NCI-H748 treated with DMSO at 0.1 percent for 48 hours (cell line): ENCODE measurements around the gene SLC27A1.
"Not testable (repeated sequence)": the region's sequence is repeated elsewhere in the genome, so short reads cannot be mapped to it uniquely, and the experiment has no call there.

Experiments used
- DNase-seq: peaks from one replicate; lab custom pipeline; 2025; lab: John Stamatoyannopoulos, UW

SLC27A1 gene

GRCh38 chr19:17511724-17512573, 41.6 kb downstream of the SLC27A1 start:
- DNase-seq, result peak; percentile 6

DNA sequence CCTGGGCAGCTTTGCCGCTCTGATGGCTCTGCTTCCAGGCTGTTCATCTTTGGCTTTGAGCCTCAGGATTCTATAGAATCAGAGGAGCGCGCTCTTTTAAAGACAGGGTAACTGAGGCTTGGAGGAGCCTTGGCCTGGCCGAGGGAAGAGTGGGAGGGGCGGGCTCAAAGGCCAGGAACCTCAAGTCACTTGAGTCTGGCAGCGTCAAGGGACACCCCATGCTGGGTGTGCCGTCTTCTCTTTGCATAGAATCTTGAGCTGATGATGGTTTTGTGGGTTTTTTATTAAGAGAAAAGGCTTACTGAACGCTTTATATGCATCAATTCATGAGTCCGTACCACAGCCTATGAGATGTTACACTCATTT, 42.2 kb downstream of the SLC27A1 start:
- no peak for DNase-seq

GRCh38 chr19:17515408-17516149, 45.3 kb downstream of the SLC27A1 start:
- DNase-seq, result no peak

GRCh38 chr19:17517898-17518297, 47.6 kb downstream of the SLC27A1 start:
- no peak for DNase-seq

DNA sequence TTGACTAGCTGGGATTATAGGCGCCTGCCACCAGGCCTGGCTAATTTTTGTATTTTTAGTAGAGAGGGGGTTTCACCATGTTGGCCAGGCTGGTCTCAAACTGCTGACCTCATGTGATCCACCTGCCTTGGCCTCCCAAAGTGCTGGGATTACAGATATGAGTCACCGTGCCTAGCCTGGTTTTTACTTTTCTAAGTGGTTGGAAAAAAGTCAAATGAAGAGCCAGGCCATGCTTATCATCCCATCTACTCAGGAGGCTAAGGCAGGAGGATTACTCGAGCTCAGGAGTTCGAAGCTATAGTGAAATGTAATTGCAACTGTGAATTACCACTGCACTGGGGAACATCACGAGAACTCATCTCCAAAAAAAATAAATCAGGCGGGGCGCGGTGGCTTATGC, 48.3 kb downstream of the SLC27A1 start:
- DNase-seq, result not testable (repeated sequence)

GRCh38 chr19:17519967-17520366, 49.6 kb downstream of the SLC27A1 start:
- DNase-seq, result no peak

DNA sequence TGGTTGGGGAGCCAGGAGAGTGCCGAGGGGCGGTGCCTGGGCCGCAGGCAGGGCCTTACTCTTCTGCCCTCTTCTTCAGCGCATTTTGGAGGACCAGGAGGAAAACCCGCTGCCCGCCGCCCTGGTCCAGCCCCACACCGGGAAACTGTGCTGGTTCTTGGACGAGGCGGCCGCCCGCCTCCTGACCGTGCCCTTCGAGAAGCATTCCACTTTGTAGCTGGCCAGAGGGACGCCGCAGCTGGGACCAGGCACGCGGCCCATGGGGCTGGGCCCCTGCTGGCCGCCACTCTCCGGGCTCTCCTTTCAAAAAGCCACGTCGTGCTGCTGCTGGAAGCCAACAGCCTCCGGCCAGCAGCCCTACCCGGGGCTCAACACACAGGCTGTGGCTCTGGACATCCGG, 50.5 kb downstream of the SLC27A1 start:
- DNase-seq, result no peak

- no peak for DNase-seq
Measured at GRCh38 chr19:17522988-17523872, 52.9 kb downstream of the SLC27A1 start.

DNA sequence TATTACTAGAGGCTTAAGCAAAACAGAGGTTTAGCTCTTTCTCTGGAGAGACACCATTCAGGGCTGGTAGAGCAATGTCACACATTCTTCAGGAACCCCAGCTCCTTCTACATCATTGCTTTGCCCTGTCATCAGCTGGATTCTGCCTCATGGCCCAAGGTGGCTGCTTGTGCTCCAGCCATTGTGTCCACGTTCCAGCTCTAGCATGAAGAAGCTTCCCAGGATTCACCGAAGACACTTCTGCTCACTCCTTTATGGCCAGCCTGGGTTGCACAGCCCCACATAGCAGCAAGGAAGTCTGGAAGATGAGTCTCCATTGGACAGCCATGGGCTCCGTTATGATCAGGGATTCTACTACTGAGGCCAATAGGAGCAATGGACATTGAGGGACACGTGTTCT, 54.3 kb downstream of the SLC27A1 start:
- DNase-seq, result no peak

DNA sequence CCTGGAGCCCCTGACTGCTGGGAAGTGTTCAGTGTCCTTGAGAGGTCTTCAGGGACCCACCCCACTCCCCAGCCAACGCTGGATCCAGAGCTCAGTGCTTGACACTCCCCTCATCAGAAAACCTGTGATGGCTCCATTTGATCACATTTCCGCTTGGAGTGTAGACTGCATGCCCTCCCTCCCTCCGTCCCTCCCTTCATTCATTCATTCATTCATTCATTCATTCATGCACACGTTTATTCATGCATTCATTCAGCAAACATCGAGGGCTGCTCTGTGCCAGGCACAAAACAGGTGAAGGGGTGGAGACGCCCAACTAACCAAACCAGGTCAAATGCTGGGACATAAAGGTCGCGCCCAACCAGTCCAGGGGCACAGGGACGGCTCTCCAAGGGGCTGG, 54.8 kb downstream of the SLC27A1 start:
- no peak for DNase-seq

GRCh38 chr19:17526922-17527321, 56.6 kb downstream of the SLC27A1 start:
- no peak for DNase-seq

DNA sequence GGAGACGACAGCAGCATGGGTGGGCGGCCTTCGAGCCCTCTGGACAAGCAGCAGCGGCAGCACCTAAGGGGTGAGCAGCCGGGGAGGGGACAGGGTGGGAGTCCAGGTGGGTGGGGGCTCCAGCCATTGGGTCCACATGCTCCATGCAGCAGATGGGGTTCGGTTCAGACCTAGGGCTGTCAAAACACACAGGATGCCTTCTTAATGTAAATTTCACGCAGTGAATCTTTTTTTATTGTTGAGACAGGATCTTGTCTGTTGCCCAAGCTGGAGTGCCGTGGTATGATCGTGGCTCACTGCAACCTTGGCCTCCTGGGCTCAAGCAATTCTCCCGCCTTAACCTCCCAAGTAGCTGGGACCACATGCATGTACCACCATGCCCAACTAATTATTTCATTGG, 57.0 kb downstream of the SLC27A1 start:
- no peak for DNase-seq

DNA sequence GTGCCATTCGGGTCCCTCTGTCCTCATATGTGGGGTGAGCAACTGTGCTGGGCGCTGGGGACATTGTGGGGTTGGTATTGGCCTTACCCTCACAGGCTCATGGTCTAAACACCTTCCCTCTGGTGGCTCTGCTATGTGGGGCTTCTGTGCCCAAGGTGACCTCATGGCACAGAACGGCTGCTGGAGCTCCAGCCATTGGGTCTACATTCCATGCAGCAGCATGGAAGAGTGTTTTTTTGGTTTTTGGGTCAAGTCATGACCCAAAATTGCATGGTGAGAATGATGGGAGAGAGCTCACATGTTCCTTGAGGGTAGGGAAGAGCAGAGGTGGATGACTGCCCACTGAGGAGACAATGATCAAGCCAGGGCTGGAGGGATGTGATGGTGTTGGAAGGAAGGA, 58.3 kb downstream of the SLC27A1 start:
- DNase-seq, result no peak

DNA sequence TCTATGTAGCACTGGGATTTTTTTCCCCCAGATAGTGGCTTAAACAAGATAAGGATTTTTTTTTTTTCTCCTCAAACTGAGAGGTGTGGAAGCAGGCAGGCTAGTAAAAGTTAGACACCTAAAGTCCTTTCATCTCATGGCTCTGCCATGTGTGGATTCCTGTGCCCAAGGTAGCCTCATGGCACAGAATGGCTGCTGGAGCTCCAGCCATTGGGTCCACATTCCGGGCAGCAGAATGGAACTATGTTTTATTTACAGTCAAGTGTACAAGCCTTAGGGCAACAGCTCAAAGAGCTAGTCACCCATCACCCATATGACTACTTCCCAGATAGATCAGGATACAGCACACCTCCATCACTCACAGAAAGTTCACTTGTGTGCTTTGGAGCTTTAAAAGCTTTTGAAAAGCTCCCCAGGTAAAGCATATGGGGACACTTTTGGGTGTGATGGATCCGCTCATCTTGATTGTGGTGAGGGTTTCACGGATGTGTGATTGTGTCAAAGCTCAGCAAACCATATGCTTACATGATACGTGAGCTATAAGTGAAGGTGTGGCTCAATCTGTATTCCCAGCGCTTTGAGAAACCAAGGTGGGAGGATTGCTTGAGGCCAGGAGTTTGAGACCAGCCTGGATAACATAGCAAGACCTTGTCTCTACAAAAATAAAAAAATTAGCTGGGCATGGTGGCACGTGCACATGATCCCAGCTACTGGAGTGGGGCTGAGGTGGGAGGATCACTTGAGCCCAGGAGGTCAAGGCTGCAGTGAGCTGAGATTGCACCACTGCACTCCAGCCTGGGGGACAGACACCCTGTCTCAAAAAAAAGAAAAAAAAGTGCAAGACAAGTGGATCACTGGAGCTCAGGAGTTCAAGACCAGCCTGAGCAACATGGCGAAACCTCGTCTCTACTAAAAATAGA, 59.2 kb downstream of the SLC27A1 start:
- DNase-seq, result no peak

DNA sequence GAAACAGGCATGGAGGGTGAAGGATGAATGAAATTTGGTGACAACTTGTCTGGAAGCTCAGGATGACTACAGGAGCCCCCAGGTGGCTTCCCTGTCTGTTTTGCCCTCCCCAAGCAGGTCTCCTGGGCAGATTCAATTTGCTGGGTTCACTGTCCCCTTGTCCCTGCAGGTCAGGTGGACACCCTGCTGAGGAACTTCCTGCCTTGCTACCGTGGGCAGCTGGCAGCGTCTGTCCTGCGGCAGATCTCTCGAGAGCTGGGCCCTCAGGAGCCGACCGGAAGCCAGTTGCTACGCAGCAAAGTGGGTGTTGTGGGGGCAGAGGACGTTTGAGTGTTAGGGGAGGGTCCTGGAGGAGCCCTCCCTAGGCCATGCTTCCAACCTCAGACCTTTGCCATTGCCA, 60.3 kb downstream of the SLC27A1 start:
- no peak for DNase-seq

GRCh38 chr19:17532116-17532515, 61.8 kb downstream of the SLC27A1 start:
- DNase-seq, result no peak

DNA sequence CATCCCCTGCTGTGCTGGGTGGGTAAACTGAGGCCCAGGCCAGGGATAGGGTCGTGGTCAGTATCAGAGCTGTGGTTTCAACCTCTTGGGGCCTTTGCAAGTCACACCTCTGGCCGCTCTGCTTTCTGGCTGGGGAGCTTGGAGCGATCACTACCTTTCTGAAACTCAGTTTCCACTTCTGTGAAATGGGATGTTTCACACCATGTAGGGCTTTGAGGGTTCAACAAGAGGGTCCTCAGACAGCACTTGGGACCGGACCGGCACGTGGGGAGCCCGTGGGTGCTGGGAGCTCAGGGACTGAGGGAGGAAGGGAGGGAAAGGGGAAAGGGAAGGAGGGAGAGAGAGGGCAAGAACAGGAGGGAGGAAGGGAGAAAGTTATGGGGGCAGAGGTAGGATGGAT, 62.2 kb downstream of the SLC27A1 start:
- DNase-seq, result no peak

- DNase-seq, result no peak
Measured at GRCh38 chr19:17534767-17535166, 64.4 kb downstream of the SLC27A1 start.

DNA sequence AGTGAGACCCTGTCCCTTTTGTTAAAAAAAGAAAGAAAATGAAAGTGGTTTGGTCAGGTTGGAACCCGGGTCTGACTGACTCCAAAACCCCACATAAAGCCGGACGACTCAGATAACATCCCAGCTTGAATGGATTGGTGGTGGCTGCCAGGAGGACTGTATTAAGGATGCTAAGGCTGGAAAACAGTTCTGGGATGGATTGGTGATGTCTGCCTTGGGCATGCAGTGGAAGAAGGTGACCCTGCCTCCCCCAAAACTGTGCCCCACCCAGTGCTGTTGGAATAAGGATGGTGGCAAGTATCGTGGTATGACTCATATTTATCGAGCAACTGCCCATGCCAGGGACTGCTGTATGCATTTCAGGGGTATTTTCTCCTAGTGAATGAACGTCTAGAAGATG, 66.6 kb downstream of the SLC27A1 start:
- no peak for DNase-seq

GRCh38 chr19:17538684-17539237, 68.4 kb downstream of the SLC27A1 start:
- DNase-seq, result no peak
